GM18511 (cell line): ENCODE results near the gene LRRC57.
"Not testable (repeated sequence)": the region's sequence is repeated elsewhere in the genome, so short reads cannot be mapped to it uniquely, and the experiment has no call there.

Experiments used
- ATAC-seq: cut with Tn5 transposase; IDR thresholded peaks from one replicate; pipeline ENCODE4 v1.9.1; 2021; ENCODE audit warnings: mild to moderate bottlenecking, moderate library complexity; ENCODE audit not compliant: unreplicated experiment

The LRRC57 gene

GRCh38 chr15:42548249-42549031 lies at the start of gene LRRC57, which contains the start of gene HAUS2:
TSS of gene LRRC57 (minus strand) at chr15:42548793. CDS start at chr15:42548434, 359 bp downstream.
TSS of gene HAUS2 (plus strand) at chr15:42548838. CDS start at chr15:42548873, 35 bp downstream.
- peak; percentile 87 for ATAC-seq

GRCh38 chr15:42595626-42596240 lies 47.1 kb upstream of the LRRC57 start:
- ATAC-seq: no peak

DNA sequence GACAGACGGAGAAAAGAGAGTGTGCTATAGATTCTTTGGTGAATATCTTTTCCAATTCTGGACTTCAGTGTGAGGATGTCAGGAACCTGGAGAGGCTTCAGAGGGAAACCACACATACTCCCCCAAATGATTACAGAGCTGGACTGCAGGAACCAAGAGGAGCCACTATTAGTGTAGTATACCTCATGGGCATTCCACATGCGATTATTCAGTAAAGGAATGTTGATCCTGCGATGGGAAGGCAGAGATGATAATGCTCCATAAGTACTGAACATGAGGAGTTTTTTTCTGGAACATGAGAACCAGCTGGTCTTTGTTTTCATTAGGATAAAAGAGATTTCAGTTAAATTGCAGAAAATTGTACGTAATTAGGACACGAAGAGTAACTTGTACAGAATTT lies 45.5 kb upstream of the LRRC57 start:
- ATAC-seq: no peak

DNA sequence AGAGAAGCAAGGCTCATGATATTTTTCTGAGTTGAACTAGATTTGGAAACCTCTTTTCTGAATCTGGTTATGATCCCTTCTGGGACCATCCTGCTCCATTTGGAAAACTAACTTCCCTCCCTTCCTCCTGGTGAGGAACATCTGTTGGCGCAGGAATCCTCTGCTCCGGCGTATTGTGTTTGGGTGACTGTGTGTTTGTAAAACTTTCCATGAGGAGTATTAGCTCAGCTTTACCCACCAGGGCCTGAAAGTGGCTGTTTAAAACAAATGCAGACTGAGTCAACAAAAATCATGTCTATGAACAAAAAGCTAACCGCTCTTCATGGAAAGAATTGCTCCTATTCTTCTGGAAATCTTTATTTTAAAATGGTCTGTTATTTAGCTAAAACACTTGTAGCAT lies 44.5 kb upstream of the LRRC57 start:
- ATAC-seq: no peak

DNA sequence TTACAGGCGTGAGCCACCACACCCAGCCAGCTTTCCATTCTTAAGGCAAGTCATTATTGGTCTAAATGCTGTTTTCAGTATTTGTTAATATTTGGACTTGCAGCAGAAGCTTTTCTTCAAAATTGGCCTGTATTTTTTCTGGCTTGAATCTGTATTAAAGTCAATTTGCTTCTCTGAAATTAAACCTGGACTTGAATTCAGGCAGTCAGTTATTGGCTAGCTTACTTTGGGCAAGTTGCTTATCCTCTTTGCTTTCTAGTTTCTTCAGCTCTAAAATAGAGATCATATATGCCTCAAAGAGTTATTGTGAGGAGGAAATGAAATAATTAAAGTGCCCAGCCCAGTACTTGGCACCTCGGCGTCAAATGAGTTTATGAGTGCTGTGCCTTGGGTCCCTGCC lies 44.1 kb upstream of the LRRC57 start:
- ATAC-seq: no peak

- no peak for ATAC-seq
Measured at GRCh38 chr15:42591238-42591934, 42.8 kb upstream of the LRRC57 start.

GRCh38 chr15:42590619-42591237 lies 42.1 kb upstream of the LRRC57 start:
- no peak for ATAC-seq

GRCh38 chr15:42584031-42584765 lies 35.6 kb upstream of the LRRC57 start:
- no peak for ATAC-seq

- no peak for ATAC-seq
Measured at GRCh38 chr15:42582569-42583375, 34.2 kb upstream of the LRRC57 start.

- peak; percentile 80 for ATAC-seq
Measured at GRCh38 chr15:42581272-42581730, 32.7 kb upstream of the LRRC57 start.

DNA sequence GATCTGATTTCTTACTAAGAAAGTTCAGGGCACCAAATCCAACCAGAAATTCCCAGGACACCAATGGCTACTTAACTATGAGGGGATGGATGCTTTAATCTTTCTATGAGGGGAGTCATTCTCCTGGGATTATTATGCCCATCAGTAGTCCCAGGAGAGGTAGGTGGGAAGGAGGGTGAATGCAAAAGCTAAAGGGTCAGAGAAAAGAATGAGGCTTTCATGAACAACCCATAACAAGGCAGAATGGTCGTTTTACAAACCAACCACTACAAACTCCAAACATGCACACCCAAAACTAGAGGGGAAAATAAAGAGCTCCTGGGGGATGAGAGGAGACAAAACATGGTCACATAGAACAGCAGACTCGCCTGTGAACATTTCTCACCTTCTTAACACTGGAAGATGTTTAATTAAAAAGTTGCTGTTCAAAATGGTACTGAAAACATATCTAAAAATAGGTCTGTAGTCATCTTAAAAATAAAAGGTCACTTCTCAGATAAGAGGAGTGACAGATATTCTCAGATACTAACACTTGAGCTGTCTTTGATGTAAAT lies 30.5 kb upstream of the LRRC57 start:
- ATAC-seq: no peak

- ATAC-seq: no peak
Measured at GRCh38 chr15:42577514-42578031, 29.0 kb upstream of the LRRC57 start.

DNA sequence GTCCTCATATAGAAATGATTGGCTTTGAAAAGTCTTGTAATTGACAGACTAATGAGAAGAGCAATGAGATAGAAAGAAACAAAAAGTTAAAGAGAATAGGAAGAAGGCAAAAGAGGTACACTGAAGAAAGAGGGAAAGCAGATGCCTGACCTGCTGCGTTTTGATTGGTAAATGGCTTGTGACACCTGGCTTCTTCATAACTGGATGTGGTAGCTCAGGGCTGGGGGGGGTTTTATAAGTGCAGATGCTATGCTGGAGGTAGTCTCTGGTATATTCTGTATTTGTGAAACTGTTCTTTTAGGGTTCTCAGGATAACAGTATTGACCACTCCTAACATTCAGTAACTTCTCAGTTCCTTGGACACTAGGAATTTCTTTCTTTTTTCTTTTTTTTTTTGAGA lies 28.2 kb upstream of the LRRC57 start:
- no peak for ATAC-seq

GRCh38 chr15:42576040-42576594 lies 27.5 kb upstream of the LRRC57 start:
- ATAC-seq: no peak

DNA sequence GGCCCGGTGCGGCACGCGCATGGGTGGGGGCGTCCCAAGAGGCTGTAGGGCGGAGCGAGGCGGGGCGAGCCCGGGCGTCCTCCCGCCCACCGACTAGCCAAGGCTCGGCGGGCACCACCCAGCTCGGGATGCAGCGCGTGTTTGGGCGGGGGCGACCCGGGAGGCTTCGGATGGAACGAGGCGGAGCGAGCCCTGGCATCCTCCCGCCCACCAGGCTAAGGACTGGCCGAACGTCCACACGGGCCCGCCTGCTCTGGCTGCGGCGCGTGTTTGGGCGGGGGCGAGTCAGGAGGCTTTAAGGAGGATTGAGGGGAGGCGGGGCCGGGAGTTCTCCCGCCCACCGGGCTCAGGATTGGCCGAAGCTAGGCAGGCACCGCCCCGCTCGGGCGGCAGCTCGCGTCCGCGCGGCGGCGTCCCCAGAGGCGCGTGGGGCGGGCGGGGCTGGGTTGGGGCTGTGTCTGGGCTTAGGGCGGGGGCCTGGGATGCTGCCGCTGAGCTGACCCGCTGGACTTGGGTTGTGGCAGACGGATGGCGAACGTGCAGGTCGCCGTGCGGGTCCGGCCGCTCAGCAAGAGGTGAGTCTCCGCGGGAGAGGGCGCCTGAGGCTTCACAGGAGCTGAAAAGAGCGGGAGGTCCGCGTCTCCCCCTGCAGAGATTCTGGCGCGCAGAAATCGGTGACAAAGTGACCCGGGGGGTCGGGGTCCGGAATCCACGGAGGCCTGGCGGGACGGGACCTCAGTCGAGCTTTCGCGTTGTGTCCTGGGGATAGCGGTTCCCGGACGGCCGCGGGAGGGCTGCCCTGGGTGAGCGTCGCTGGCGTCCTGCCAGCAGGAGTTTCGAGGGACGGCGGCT lies 26.8 kb upstream of the LRRC57 start, which contains the start of gene STARD9:
STARD9 (plus strand) TSS at position 419 of the 852 bp plus-strand sequence; CDS start at position 529, 110 bp downstream.
- peak; percentile 95 for ATAC-seq

DNA sequence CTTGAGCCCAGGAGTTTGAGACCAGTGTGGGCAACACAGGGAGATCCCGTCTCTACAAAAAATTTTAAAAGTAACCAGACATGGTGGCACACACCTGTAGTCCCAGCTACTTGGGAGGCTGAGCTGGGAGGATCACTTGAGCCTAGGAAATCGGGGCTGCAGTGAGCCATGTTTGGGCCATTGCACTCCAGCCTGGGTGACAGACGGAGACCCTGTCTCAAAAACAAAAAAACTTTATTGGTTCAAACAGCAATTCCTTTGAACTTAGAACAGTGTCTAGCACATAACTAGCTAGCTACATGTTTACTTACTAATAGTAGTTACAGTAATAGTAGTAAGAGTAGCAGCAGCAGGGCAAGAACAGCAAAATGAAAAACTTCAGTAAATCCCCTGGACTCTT lies 10.1 kb upstream of the LRRC57 start:
- ATAC-seq: no peak

- ATAC-seq: not testable (repeated sequence)
Measured at GRCh38 chr15:42556550-42557207, 8.1 kb upstream of the LRRC57 start.
